22Rv1 (cell line): ENCODE results near the gene ADAMTS17.

ENCODE experiments used
- CTCF ChIP-seq: fragments of 450-650 bp; IDR thresholded peaks from 2 replicates; pipeline ENCODE4 v1.5.1; 2017; ENCODE audit warnings: mild to moderate bottlenecking
- ZFX ChIP-seq: fragments of 450-650 bp; IDR thresholded peaks from 2 replicates; pipeline ENCODE4 v1.6.1; 2017; ENCODE audit warnings: antibody characterized with exemption, borderline replicate concordance

- TF ChIP-seq CTCF (no peak), ZFX (no peak)
Measured at GRCh38 chr15:100180921-100181320, 160.9 kb downstream of the ADAMTS17 start.
